Vagina (tissue), 2 donors: ENCODE results near the gene SNX7. TPM values are rescaled to one million over a fixed set of nuclear protein-coding genes. Genes with fewer than 3 reads are reported as not detected.

Source experiments
- DNase-seq, 2 donors: peaks; one replicate each; pipeline ENCODE4 v3.0.0-alpha.2; 2017; ENCODE audit errors: extremely low spot score in 2 of 2
- H3K27ac ChIP-seq: fragments of 200-600 bp; sonication (generic); one replicate; pipeline ENCODE4 v1.5.1; 2019
- H3K27me3 ChIP-seq: fragments of 200-600 bp; sonication (generic); one replicate; pipeline ENCODE4 v1.5.1; 2019
- H3K36me3 ChIP-seq, 2 donors: fragments of 200-600 bp; sonication (generic); one replicate each; pipeline ENCODE4 v1.5.1; 2017 to 2019
- H3K4me1 ChIP-seq: fragments of 200-600 bp; sonication (generic); one replicate; pipeline ENCODE4 v1.5.1; 2019
- H3K4me3 ChIP-seq, 2 donors: fragments of 200-600 bp; sonication (generic); 1 replicate in 1 of 2; 2 replicates in 1 of 2; pipeline ENCODE4 v1.5.1; 2016 to 2019
- H3K9me3 ChIP-seq: fragments of 200-600 bp; sonication (generic); one replicate; pipeline ENCODE4 v1.5.1; 2019
- CTCF ChIP-seq, 3 experiments: fragments of 450-650 bp in 2 of 3; fragments of 200-600 bp in 1 of 3; sonication (generic) in 1 of 3; IDR thresholded peaks; one replicate each; pipeline ENCODE4 v1.5.1; 2017 to 2019; ENCODE audit warnings: antibody characterized with exemption in 3 of 3, mild to moderate bottlenecking in 2 of 3, moderate library complexity in 2 of 3
- POLR2A ChIP-seq, 2 donors: fragments of 450-650 bp; IDR thresholded peaks; one replicate each; pipeline ENCODE4 v1.6.1; 2017; ENCODE audit warnings: antibody characterized with exemption in 2 of 2, mild to moderate bottlenecking in 2 of 2, moderate library complexity in 2 of 2
- POLR2AphosphoS5 ChIP-seq, 2 donors: sonication (generic); formaldehyde crosslinking; IDR thresholded peaks; one replicate each; pipeline ENCODE4 v1.9.0; 2017; ENCODE audit warnings: antibody characterized with exemption in 2 of 2, mild to moderate bottlenecking in 2 of 2, low read depth in 1 of 2; ENCODE audit not compliant: insufficient read depth in 1 of 2
- intact Hi-C: fragments of 100-400 bp; cut with DNase I; formaldehyde crosslinking; loops from one replicate; pipeline ENCODE4 v1.15.1; 2023
- total RNA-seq: library from RNA; depleted of rRNA; stranded (reverse); fragments of >200 nt; gene quantifications from one replicate; pipeline ENCODE4 v1.2.3, GENCODE V29; 2016

Gene SNX7
- total RNA-seq, 1 donor from 2014 or later = 21.4 TPM

GRCh38 chr1:98696077-98696476 lies 34.6 kb downstream of the SNX7 start:
- TF ChIP-seq CTCF (IDR thresholded peaks at IDR 0.05) = no peak
- no peak for TF ChIP-seq POLR2AphosphoS5 (IDR thresholded peaks at IDR 0.05; ENCODE audit: insufficient read depth in 1 of 2, low read depth in 1 of 2)
- no peak for TF ChIP-seq POLR2A (IDR thresholded peaks at IDR 0.05)
- no peak overlapping the region for H3K4me3 ChIP-seq
- intact Hi-C loops = no loop called here

GRCh38 chr1:98697781-98698180 lies 36.3 kb downstream of the SNX7 start:
- Histone ChIP-seq H3K27me3 (no peaks in the 10 kb centered on the region), H3K4me3 (no peak overlapping the region), H3K4me1 (no peaks in the 10 kb centered on the region), H3K27ac (no peak overlapping the region), H3K36me3 (no peaks in the 10 kb centered on the region), H3K9me3 (no peaks in the 10 kb centered on the region)
- intact Hi-C loops = no loop called here
- TF ChIP-seq POLR2AphosphoS5 (IDR thresholded peaks at IDR 0.05; ENCODE audit: insufficient read depth in 1 of 2, low read depth in 1 of 2) (no peak), CTCF (IDR thresholded peaks at IDR 0.05) (no peak), POLR2A (IDR thresholded peaks at IDR 0.05) (no peak)
- DNase-seq = no peak

More at GRCh38 chr1:98696077-98696476, 34.6 kb downstream of the SNX7 start:
- no peak for DNase-seq
- H3K27ac ChIP-seq = no peak overlapping the region
- H3K36me3 ChIP-seq = no peaks in the 10 kb centered on the region
- no peaks in the 10 kb centered on the region for H3K27me3 ChIP-seq
- no peaks in the 10 kb centered on the region for H3K9me3 ChIP-seq
- no peaks in the 10 kb centered on the region for H3K4me1 ChIP-seq

- TF ChIP-seq POLR2A (IDR thresholded peaks at IDR 0.05) (no peak), CTCF (IDR thresholded peaks at IDR 0.05) (no peak), POLR2AphosphoS5 (IDR thresholded peaks at IDR 0.05; ENCODE audit: insufficient read depth in 1 of 2, low read depth in 1 of 2) (no peak)
- Histone ChIP-seq H3K9me3 (no peaks in the 10 kb centered on the region), H3K27me3 (no peaks in the 10 kb centered on the region), H3K4me3 (no peak overlapping the region), H3K36me3 (no peaks in the 10 kb centered on the region), H3K27ac (no peak overlapping the region), H3K4me1 (no peaks in the 10 kb centered on the region)
- intact Hi-C loops = no loop called here
- DNase-seq = no peak
Measured at GRCh38 chr1:98698625-98699024, 37.1 kb downstream of the SNX7 start.

GRCh38 chr1:98700228-98700627 lies 38.7 kb downstream of the SNX7 start:
- H3K27ac ChIP-seq = no peak overlapping the region
- H3K27me3 ChIP-seq = no peaks in the 10 kb centered on the region
- H3K9me3 ChIP-seq = no peaks in the 10 kb centered on the region
- H3K4me1 ChIP-seq = no peaks in the 10 kb centered on the region
- DNase-seq = no peak
- no peak overlapping the region for H3K4me3 ChIP-seq
- H3K36me3 ChIP-seq = no peaks in the 10 kb centered on the region
- intact Hi-C loops = no loop called here
- TF ChIP-seq CTCF (IDR thresholded peaks at IDR 0.05) = no peak
- no peak for TF ChIP-seq POLR2AphosphoS5 (IDR thresholded peaks at IDR 0.05; ENCODE audit: insufficient read depth in 1 of 2, low read depth in 1 of 2)
- no peak for TF ChIP-seq POLR2A (IDR thresholded peaks at IDR 0.05)

- intact Hi-C loops = no loop called here
- Histone ChIP-seq H3K36me3 (no peaks in the 10 kb centered on the region), H3K4me3 (no peak overlapping the region), H3K27me3 (no peaks in the 10 kb centered on the region), H3K27ac (no peak overlapping the region), H3K9me3 (no peaks in the 10 kb centered on the region), H3K4me1 (no peaks in the 10 kb centered on the region)
- no peak for TF ChIP-seq POLR2AphosphoS5 (IDR thresholded peaks at IDR 0.05; ENCODE audit: insufficient read depth in 1 of 2, low read depth in 1 of 2)
- no peak for DNase-seq
Measured at GRCh38 chr1:98702976-98703375, 41.5 kb downstream of the SNX7 start.
